Immature natural killer cell (primary cell): ENCODE data around the gene TMEM169. TPM values are rescaled to one million over a fixed set of nuclear protein-coding genes. Genes with fewer than 3 reads are reported as not detected.

Source experiments
- DNase-seq, 3 donors: peaks; one replicate each; pipeline ENCODE4 v3.0.0; 2022; ENCODE audit warnings: mixed read lengths in 1 of 3
- H3K27ac Mint-ChIP-seq, 6 donors: one replicate each; pipeline ENCODE4 v1.8.0; 2020; ENCODE audit warnings: mixed read lengths in 6 of 6, mild to moderate bottlenecking in 5 of 6, inconsistent platforms in 4 of 6, moderate library complexity in 3 of 6
- H3K27me3 Mint-ChIP-seq, 3 donors: one replicate each; pipeline ENCODE4 v1.8.0; 2020 to 2021; ENCODE audit warnings: low read depth in 3 of 3, mild to moderate bottlenecking in 3 of 3, mixed read lengths in 3 of 3, moderate library complexity in 3 of 3, inconsistent platforms in 1 of 3
- H3K36me3 Mint-ChIP-seq, 3 donors: one replicate each; pipeline ENCODE4 v1.8.0; 2020; ENCODE audit warnings: mixed read lengths in 3 of 3, inconsistent platforms in 2 of 3, mild to moderate bottlenecking in 2 of 3
- H3K4me1 Mint-ChIP-seq, 2 donors: one replicate each; pipeline ENCODE4 v1.8.0; 2020; ENCODE audit warnings: inconsistent platforms in 2 of 2, mild to moderate bottlenecking in 2 of 2, mixed read lengths in 2 of 2, moderate library complexity in 1 of 2
- H3K4me3 Mint-ChIP-seq, 5 donors: one replicate each; pipeline ENCODE4 v1.8.0; 2020; ENCODE audit warnings: mild to moderate bottlenecking in 5 of 5, mixed read lengths in 5 of 5, inconsistent platforms in 3 of 5, moderate library complexity in 3 of 5
- H3K9me3 Mint-ChIP-seq, 6 donors: one replicate each; pipeline ENCODE4 v1.8.0; 2020; ENCODE audit warnings: mild to moderate bottlenecking in 6 of 6, mixed read lengths in 6 of 6, inconsistent platforms in 4 of 6, moderate library complexity in 3 of 6
- polyA plus RNA-seq, 3 donors: library from polyadenylated mRNA; unstranded; fragments of 300-500 nt; fragmentation: Illumina TruSeq; gene quantifications; one replicate each; pipeline ENCODE4 v1.2.3, GENCODE V29; 2021

TMEM169 gene
- polyA plus RNA-seq, 3 donors from 2014 or later: 0.49 to 1.0 TPM; not detected in 1

DNA sequence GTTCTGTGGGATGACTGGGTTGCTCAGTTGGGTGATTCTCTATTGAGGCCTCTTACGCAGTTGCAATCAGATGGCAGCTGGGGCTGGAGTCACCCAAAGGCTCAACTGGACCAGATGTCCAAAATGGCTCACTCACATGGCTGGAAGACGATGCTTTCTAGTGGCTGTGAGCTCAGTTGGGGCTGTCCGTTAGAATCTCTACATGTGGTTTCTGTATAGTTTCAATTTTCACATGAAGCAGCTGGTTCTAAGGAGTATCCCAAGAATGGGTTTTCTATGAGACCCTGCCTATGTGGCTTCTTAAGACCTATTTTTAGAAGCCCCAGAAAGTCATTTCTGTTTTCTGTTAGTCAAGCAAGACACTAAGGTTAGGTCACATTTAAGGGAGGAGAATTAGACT lies 31.9 kb downstream of the TMEM169 start:
- H3K36me3 Mint-ChIP-seq: peaks cover 8 to 48% (median 22%) of the 10 kb centered on the region in 3 donors
- peaks cover 81 to 100% of the 10 kb centered on the region in 2 donors for H3K4me1 Mint-ChIP-seq

DNA sequence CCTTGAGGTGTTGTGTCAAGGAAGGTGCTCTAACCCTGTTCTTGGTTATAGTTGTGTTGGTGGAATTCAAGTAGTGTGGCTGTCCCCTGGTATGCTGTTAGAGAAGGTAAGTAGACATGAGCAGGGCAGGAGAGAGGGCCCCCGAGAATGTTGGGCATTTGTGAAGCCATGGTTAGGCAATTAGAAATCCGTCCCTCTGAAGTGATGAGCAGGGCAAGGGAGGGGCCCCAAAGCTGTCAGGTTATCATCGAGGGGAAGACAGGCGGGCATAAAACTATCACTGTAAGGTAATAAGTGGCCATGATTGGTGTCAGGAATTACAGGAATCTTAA lies 32.6 kb downstream of the TMEM169 start:
- H3K27me3 Mint-ChIP-seq: peaks cover 6 to 17% (median 10%) of the 10 kb centered on the region in 3 donors
- peaks cover 12 to 53% (median 22%) of the 10 kb centered on the region in 3 donors for H3K36me3 Mint-ChIP-seq
- peaks cover 77 to 98% of the 10 kb centered on the region in 2 donors for H3K4me1 Mint-ChIP-seq
- H3K9me3 Mint-ChIP-seq: no peaks in the 10 kb centered on the region
- H3K4me3 Mint-ChIP-seq: peak overlapping the region in 4 of 5 donors; percentile 85 to 95 (median 88)
- no peak for DNase-seq
- peak overlapping the region; percentile 86 to 99 (median 95) for H3K27ac Mint-ChIP-seq

More for the DNA sequence above, 31.9 kb downstream of the TMEM169 start:
- no peak for DNase-seq
- Mint-ChIP-seq H3K4me3 (no peak overlapping the region), H3K27ac (peak overlapping the region in 5 of 6 donors; percentile 35 to 96 (median 72)), H3K9me3 (no peaks in the 10 kb centered on the region), H3K27me3 (peaks cover 14 to 24% (median 18%) of the 10 kb centered on the region in 3 donors)

DNA sequence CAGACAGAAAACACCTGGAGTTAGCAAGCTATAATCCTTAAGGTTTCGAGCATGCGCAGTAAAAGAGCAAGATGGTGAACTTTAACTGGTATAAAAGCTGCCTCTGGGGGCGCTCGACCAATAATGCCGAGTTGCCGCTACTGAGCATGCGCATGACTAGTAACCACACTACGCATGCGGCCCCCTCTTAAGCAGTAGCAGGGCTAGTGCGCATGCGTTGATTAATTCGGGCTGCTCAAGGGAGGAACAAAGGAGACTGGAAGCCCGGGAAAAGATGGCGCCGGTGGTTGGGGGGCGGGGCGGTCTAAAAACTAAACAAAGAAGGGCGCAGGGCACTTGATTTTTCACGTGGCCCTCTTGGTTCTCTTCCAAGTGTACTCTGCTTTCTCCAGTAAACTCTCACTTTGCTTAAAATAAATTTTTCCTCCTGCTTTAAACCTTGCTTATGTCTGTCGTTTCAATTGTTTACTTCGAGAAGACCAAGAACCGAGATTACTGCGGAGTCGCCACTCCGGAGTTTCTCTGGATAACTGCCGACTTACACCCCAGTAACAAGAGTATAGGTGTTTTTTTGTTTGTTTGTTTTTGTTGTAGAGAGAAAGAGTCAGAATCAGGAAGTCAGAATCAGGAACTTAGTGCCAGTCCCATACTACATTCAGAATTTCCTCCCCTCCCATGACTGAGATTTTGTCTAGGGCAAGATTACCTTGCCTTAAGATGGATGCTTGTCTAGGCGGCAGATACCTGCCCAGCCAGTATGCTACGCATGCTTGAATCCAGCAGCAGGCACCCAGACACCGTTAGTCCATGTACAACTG lies 33.2 kb downstream of the TMEM169 start:
- Mint-ChIP-seq H3K27ac (peak overlapping the region; percentile 91 to 99 (median 96)), H3K4me3 (peak overlapping the region; percentile 85 to 95 (median 90)), H3K36me3 (peaks cover 17 to 57% (median 26%) of the 10 kb centered on the region in 3 donors), H3K4me1 (peaks cover 73 to 97% of the 10 kb centered on the region in 2 donors), H3K27me3 (peaks cover 6 to 13% (median 8%) of the 10 kb centered on the region in 3 donors), H3K9me3 (no peaks in the 10 kb centered on the region)
- peak; percentile 96 to 97 (median 97) for DNase-seq

DNA sequence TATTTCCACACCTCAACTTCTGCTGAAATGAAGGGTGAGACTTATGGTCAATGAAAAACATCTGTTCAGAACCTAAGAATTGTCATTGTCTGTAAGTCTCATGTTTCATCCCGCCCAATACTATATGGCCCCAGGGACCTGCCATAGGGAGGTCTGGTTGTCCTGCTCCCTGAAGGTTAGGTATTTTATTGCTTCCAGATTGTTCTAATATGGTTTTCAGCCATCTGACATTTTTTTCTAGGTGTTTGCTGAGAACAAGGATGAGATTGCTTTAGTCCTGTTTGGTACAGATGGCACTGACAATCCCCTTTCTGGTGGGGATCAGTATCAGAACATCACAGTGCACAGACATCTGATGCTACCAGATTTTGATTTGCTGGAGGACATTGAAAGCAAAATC lies 34.7 kb downstream of the TMEM169 start:
- no peak for DNase-seq
- peaks cover 3 to 8% (median 7%) of the 10 kb centered on the region in 3 donors for H3K27me3 Mint-ChIP-seq
- H3K4me3 Mint-ChIP-seq: peak overlapping the region in 2 of 5 donors; percentile 17 to 31
- H3K9me3 Mint-ChIP-seq: no peaks in the 10 kb centered on the region
- peaks cover 59 to 90% of the 10 kb centered on the region in 2 donors for H3K4me1 Mint-ChIP-seq
- peak overlapping the region; percentile 11 to 96 (median 51) for H3K27ac Mint-ChIP-seq
- peaks cover 23 to 66% (median 25%) of the 10 kb centered on the region in 3 donors for H3K36me3 Mint-ChIP-seq

DNA sequence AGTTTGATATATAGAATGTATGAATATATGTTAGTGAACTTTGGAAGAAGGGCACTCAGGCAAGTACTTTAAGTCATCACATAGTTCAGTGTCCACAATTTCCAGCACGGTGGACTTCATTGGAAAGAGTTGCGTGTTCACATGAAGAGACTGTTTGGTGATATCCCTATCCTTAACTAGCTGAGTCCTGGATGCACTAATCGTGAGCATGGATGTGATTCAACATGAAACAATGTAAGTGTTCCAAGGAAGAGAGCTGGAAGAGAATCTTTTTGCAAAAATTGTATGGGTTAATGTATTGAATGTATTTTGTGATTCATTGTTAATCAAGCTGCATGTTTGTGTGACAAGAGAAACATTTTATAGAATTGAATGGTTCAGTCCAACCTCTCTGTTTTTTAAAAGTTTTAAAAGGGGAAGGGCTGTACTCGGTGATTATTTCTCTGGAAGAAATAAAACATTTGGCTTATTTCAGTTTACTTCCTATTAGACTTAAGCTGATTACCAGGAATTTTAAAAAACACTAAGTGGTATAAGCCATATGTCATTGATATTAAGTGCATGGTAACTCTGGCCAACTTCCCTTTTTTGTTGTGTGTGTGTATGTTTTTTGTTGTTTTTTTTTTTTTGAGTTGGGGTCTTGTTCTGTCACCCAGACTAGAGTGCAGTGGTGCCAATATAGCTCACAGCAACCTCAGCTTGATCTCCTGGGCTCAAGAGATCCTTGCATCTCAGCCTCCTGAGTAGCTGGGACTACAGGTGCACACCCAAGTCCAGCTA lies 36.0 kb downstream of the TMEM169 start:
- Mint-ChIP-seq H3K27me3 (peaks cover 4 to 10% (median 7%) of the 10 kb centered on the region in 3 donors), H3K9me3 (no peaks in the 10 kb centered on the region), H3K4me1 (peaks cover 49 to 82% of the 10 kb centered on the region in 2 donors), H3K36me3 (peaks cover 23 to 71% (median 28%) of the 10 kb centered on the region in 3 donors), H3K4me3 (peak overlapping the region in 1 of 5 donors; percentile 33), H3K27ac (peak overlapping the region in 2 of 6 donors; percentile 22 to 43)
- DNase-seq: no peak

DNA sequence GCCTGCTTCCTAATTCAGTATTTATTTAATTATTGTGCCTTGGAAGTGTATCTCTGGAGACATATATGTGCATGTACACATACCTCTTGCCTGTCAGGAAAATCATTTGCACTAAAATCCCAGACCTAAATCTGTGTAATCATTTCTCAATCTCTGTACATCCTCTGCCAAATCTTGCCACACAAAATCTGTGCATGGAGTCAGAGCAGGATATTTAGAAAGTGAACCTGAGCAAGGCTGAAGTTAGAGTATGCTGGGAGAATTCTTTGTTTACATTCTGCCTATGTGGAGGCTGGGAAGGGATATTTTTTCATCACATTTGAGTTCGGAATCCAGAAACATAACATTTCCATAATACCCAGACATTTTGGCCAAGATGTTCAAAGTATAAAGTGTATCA lies 36.8 kb downstream of the TMEM169 start:
- Mint-ChIP-seq H3K9me3 (no peaks in the 10 kb centered on the region), H3K4me3 (no peak overlapping the region), H3K27ac (peak overlapping the region in 3 of 6 donors; percentile 22 to 70 (median 40)), H3K27me3 (peaks cover 4 to 10% (median 7%) of the 10 kb centered on the region in 3 donors), H3K36me3 (peaks cover 26 to 66% (median 28%) of the 10 kb centered on the region in 3 donors), H3K4me1 (peaks cover 42 to 75% of the 10 kb centered on the region in 2 donors)
- DNase-seq: no peak

DNA sequence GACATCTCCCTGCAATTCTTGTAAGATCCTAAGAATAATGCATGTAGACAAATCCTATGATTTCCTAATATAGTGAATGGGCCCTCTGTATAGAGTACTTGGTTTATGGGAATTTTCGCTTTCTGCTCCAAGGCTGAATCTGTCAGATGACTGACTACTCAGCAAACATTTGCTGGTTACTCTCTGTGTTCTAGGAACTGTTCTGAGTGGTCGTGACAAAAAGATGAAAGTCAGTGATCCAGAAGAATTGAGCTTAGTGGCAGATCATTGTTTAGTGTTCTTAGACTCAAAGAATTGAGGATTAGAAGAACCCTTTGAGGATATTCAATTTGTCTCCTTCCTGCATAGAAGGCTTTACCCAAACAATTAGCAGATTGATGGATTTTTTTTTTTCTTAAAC lies 37.4 kb downstream of the TMEM169 start:
- Mint-ChIP-seq H3K4me1 (peaks cover 38 to 71% of the 10 kb centered on the region in 2 donors), H3K27ac (peak overlapping the region in 2 of 6 donors; percentile 40 to 74), H3K9me3 (no peaks in the 10 kb centered on the region)

DNA sequence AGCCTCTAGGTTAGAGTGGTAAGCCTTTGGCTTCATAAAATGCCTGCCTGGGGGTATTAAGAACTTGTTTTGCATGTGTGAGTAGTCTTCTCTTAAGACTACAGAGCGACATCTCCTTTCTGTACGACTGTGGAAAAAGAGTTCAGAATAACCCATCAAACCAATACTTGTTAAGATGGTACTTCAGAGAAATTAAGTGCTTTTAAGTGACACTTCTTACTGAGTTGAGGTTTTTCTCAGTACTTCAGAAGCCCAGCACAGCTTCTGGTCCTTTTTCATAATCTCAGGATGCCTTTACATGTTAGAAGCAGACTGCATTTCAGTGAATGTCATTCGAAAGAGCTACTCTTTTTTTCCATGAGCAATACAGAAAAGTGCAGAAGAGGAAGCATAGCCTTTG lies 38.3 kb downstream of the TMEM169 start:
- Mint-ChIP-seq H3K9me3 (no peaks in the 10 kb centered on the region), H3K4me3 (no peak overlapping the region), H3K4me1 (peaks cover 34 to 71% of the 10 kb centered on the region in 2 donors), H3K36me3 (peaks cover 30 to 64% (median 40%) of the 10 kb centered on the region in 3 donors), H3K27me3 (peaks cover 0 to 4% (median 1%) of the 10 kb centered on the region in 3 donors), H3K27ac (peak overlapping the region in 4 of 6 donors; percentile 43 to 72 (median 53))
- no peak for DNase-seq

More for the DNA sequence above, 37.4 kb downstream of the TMEM169 start:
- no peak overlapping the region for H3K4me3 Mint-ChIP-seq
- no peak for DNase-seq
- H3K36me3 Mint-ChIP-seq: peaks cover 26 to 63% (median 32%) of the 10 kb centered on the region in 3 donors
- peaks cover 4 to 10% (median 6%) of the 10 kb centered on the region in 3 donors for H3K27me3 Mint-ChIP-seq

DNA sequence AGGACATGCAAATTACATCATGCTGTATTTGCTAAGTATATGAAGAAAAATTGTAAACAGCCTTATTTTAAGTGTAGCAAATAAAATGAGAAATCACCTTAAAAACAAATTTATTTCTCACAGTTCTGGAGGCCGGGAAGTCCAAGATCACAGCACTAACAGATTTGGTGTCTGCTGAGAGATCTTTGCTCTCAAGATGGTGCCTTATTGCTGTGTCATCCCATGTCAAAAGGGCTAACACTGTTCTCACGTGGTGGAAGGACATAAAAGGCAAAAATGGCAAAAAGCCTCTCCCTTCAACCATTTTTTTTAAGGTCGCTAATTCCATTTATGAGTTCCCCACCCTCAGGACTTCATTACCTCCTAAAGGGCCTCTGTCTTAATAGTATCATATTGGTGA lies 39.5 kb downstream of the TMEM169 start:
- H3K27ac Mint-ChIP-seq: peak overlapping the region in 2 of 6 donors; percentile 42 to 51
- H3K36me3 Mint-ChIP-seq: peaks cover 35 to 68% (median 48%) of the 10 kb centered on the region in 3 donors
- no peak overlapping the region for H3K4me3 Mint-ChIP-seq
- peaks cover 25 to 68% of the 10 kb centered on the region in 2 donors for H3K4me1 Mint-ChIP-seq
- H3K27me3 Mint-ChIP-seq: peaks cover 0 to 2% (median 1%) of the 10 kb centered on the region in 3 donors
- no peak for DNase-seq
- no peaks in the 10 kb centered on the region for H3K9me3 Mint-ChIP-seq

DNA sequence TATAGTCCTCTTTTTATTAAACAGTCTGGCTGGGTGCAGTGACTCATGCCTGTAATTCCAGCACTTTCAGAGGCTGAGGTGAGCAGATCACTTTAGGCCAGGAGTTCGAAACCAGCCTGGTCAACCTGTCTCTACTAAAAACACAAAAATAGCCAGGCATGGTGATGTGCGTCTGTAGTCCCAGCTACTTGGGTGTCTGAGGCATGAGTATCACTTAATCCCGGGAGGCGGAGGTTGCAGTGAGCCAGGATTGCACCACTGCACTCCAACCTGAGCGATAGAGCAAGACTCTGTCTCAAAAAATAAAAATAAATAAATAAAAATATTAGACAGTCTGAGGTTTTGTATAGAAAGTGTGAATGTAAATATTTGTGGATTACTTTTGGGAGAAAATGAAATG lies 45.2 kb downstream of the TMEM169 start:
- Mint-ChIP-seq H3K27ac (peak overlapping the region in 4 of 6 donors; percentile 14 to 73 (median 47)), H3K4me1 (peaks cover 19 to 67% of the 10 kb centered on the region in 2 donors), H3K36me3 (peaks cover 20 to 69% (median 38%) of the 10 kb centered on the region in 3 donors), H3K9me3 (no peaks in the 10 kb centered on the region), H3K4me3 (no peak overlapping the region), H3K27me3 (peaks cover 0 to under 1% (median 0%) of the 10 kb centered on the region in 3 donors)
- no peak for DNase-seq

DNA sequence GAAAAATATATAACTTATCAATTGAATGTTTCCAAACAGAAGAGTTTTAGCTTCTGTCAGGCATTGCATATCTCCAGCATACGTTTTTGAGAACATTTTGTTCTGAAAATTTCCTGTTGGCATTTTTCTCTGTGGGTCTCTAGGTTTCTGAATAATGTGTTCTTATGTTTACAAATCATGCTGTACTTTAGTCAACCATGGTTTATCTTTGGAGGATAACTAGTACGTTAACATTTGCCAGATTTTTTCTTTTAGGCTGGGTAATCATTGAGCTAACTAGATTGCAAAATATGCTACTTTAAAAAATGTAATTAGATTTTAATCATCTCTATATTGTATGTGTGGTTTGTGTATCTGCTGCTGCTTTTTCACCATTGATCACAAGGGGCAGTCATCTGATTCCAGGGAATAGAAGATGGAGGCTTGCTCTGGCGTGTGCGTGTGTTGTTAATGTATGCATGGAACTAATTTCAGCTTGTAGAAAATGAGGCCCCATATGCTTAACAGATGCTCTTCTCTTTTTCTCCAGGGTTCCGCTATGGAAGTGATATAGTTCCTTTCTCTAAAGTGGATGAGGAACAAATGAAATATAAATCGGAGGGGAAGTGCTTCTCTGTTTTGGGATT lies 48.7 kb downstream of the TMEM169 start:
- Mint-ChIP-seq H3K9me3 (no peaks in the 10 kb centered on the region), H3K4me3 (no peak overlapping the region), H3K36me3 (peaks cover 23 to 75% (median 42%) of the 10 kb centered on the region in 3 donors), H3K27me3 (peaks cover 0 to 1% (median 0%) of the 10 kb centered on the region in 3 donors), H3K27ac (peak overlapping the region in 1 of 6 donors; percentile 28), H3K4me1 (peaks cover 13 to 64% of the 10 kb centered on the region in 2 donors)
- DNase-seq: no peak

DNA sequence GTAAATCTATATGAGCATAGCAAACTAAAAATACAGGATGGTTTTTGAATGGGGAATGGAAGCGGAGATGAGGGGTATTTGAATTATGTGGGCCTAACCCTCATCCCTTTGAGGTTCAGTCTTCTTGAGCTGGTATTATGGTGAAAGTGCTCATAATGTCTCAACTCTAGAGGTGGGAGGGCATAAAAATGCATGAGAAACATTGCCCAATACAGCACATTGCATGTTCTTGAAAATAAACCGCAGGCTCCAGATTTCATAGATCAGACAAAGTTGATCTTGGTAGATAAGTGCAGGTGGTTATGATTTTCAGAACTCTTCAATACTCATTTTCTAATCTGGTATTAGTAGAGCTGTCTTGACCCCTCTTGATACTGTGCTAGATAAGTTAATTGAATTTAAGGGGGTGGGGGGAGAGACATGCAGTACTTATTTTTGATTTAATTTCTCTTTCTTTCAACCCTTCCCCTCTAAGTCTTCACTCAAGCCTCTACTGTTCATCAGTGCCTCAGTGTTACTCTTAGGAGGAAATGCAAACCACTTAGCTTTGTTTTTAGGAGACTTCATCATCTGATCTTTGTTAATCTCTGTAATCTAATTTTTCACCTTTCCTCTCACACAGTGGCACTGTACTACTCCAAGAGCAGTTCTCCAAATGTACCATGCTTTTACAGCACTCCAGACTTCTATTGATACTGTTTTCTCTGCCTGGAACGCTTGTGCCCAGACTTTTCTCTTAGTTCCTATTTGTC lies 49.6 kb downstream of the TMEM169 start:
- H3K36me3 Mint-ChIP-seq: peaks cover 19 to 70% (median 39%) of the 10 kb centered on the region in 3 donors
- no peaks in the 10 kb centered on the region for H3K9me3 Mint-ChIP-seq
- no peak overlapping the region for H3K4me3 Mint-ChIP-seq
- DNase-seq: no peak
- peaks cover 13 to 56% of the 10 kb centered on the region in 2 donors for H3K4me1 Mint-ChIP-seq
- H3K27me3 Mint-ChIP-seq: peaks cover 0 to 1% (median 0%) of the 10 kb centered on the region in 3 donors
- H3K27ac Mint-ChIP-seq: peak overlapping the region in 2 of 6 donors; percentile 6 to 53
